ENCODE measurements around the gene SRGAP3.

Gene SRGAP3

GRCh38 chr3:9062570-9062969 is 186.9 kb downstream of the SRGAP3 start:
- Histone ChIP-seq H3K9ac (ENCODE audit: low read length) (no peak overlapping the region), H3K4me3 (ENCODE audit: low read length) (no peak overlapping the region), H3K27me3 (ENCODE audit: control insufficient read depth, insufficient read depth, low read length) (no peaks in the 10 kb centered on the region), H3K9me3 (ENCODE audit: control insufficient read depth, low read length) (no peaks in the 10 kb centered on the region), H3K36me3 (ENCODE audit: control insufficient read depth, insufficient read depth, low read length) (no peaks in the 10 kb centered on the region), H3K4me1 (ENCODE audit: control insufficient read depth, insufficient read depth, low read length) (no peaks in the 10 kb centered on the region)

GRCh38 chr3:9061634-9062033 is 187.8 kb downstream of the SRGAP3 start:
- H3K4me3 ChIP-seq (ENCODE audit: low read length) = no peak overlapping the region
- H3K36me3 ChIP-seq (ENCODE audit: control insufficient read depth, insufficient read depth, low read length) = no peaks in the 10 kb centered on the region
- H3K9me3 ChIP-seq (ENCODE audit: control insufficient read depth, low read length) = no peaks in the 10 kb centered on the region
- H3K27me3 ChIP-seq (ENCODE audit: control insufficient read depth, insufficient read depth, low read length) = no peaks in the 10 kb centered on the region
- no peak overlapping the region for H3K9ac ChIP-seq (ENCODE audit: low read length)
- no peaks in the 10 kb centered on the region for H3K4me1 ChIP-seq (ENCODE audit: control insufficient read depth, insufficient read depth, low read length)

GRCh38 chr3:9059489-9060400 is 189.7 kb downstream of the SRGAP3 start:
- Histone ChIP-seq H3K9me3 (ENCODE audit: control insufficient read depth, low read length) (no peaks in the 10 kb centered on the region), H3K9ac (ENCODE audit: low read length) (no peak overlapping the region), H3K36me3 (ENCODE audit: control insufficient read depth, insufficient read depth, low read length) (no peaks in the 10 kb centered on the region), H3K27me3 (ENCODE audit: control insufficient read depth, insufficient read depth, low read length) (no peaks in the 10 kb centered on the region), H3K4me3 (ENCODE audit: low read length) (no peak overlapping the region), H3K4me1 (ENCODE audit: control insufficient read depth, insufficient read depth, low read length) (no peaks in the 10 kb centered on the region)

GRCh38 chr3:9056581-9056980 is 192.9 kb downstream of the SRGAP3 start:
- no peaks in the 10 kb centered on the region for H3K36me3 ChIP-seq (ENCODE audit: control insufficient read depth, insufficient read depth, low read length)

GRCh38 chr3:9047452-9048346 is 201.7 kb downstream of the SRGAP3 start:
- no peaks in the 10 kb centered on the region for H3K27me3 ChIP-seq (ENCODE audit: control insufficient read depth, insufficient read depth, low read length)
- no peaks in the 10 kb centered on the region for H3K36me3 ChIP-seq (ENCODE audit: control insufficient read depth, insufficient read depth, low read length)
- H3K9me3 ChIP-seq (ENCODE audit: control insufficient read depth, low read length) = no peaks in the 10 kb centered on the region
- no peak overlapping the region for H3K9ac ChIP-seq (ENCODE audit: low read length)
- H3K4me1 ChIP-seq (ENCODE audit: control insufficient read depth, insufficient read depth, low read length) = no peaks in the 10 kb centered on the region
- H3K4me3 ChIP-seq (ENCODE audit: low read length) = no peak overlapping the region

More at GRCh38 chr3:9056581-9056980, 192.9 kb downstream of the SRGAP3 start:
- no peak overlapping the region for H3K9ac ChIP-seq (ENCODE audit: low read length)
- no peaks in the 10 kb centered on the region for H3K9me3 ChIP-seq (ENCODE audit: control insufficient read depth, low read length)
- H3K27me3 ChIP-seq (ENCODE audit: control insufficient read depth, insufficient read depth, low read length) = no peaks in the 10 kb centered on the region
- no peak overlapping the region for H3K4me3 ChIP-seq (ENCODE audit: low read length)
- H3K4me1 ChIP-seq (ENCODE audit: control insufficient read depth, insufficient read depth, low read length) = no peaks in the 10 kb centered on the region

- H3K9me3 ChIP-seq (ENCODE audit: control insufficient read depth, low read length) = no peaks in the 10 kb centered on the region
- no peak overlapping the region for H3K9ac ChIP-seq (ENCODE audit: low read length)
- no peak overlapping the region for H3K4me3 ChIP-seq (ENCODE audit: low read length)
- no peaks in the 10 kb centered on the region for H3K4me1 ChIP-seq (ENCODE audit: control insufficient read depth, insufficient read depth, low read length)
- H3K36me3 ChIP-seq (ENCODE audit: control insufficient read depth, insufficient read depth, low read length) = no peaks in the 10 kb centered on the region
- H3K27me3 ChIP-seq (ENCODE audit: control insufficient read depth, insufficient read depth, low read length) = no peaks in the 10 kb centered on the region
Observed at GRCh38 chr3:9045371-9045770, 204.1 kb downstream of the SRGAP3 start.

GRCh38 chr3:9043063-9043462 is 206.4 kb downstream of the SRGAP3 start:
- no peak overlapping the region for H3K9ac ChIP-seq (ENCODE audit: low read length)
- H3K4me1 ChIP-seq (ENCODE audit: control insufficient read depth, insufficient read depth, low read length) = no peaks in the 10 kb centered on the region
- H3K36me3 ChIP-seq (ENCODE audit: control insufficient read depth, insufficient read depth, low read length) = no peaks in the 10 kb centered on the region
- H3K4me3 ChIP-seq (ENCODE audit: low read length) = no peak overlapping the region
- no peaks in the 10 kb centered on the region for H3K9me3 ChIP-seq (ENCODE audit: control insufficient read depth, low read length)
- no peaks in the 10 kb centered on the region for H3K27me3 ChIP-seq (ENCODE audit: control insufficient read depth, insufficient read depth, low read length)

- H3K4me3 ChIP-seq (ENCODE audit: low read length) = no peak overlapping the region
- H3K36me3 ChIP-seq (ENCODE audit: control insufficient read depth, insufficient read depth, low read length) = no peaks in the 10 kb centered on the region
- no peak overlapping the region for H3K9ac ChIP-seq (ENCODE audit: low read length)
- no peaks in the 10 kb centered on the region for H3K9me3 ChIP-seq (ENCODE audit: control insufficient read depth, low read length)
- H3K4me1 ChIP-seq (ENCODE audit: control insufficient read depth, insufficient read depth, low read length) = peaks cover 11% of the 10 kb centered on the region
- H3K27me3 ChIP-seq (ENCODE audit: control insufficient read depth, insufficient read depth, low read length) = no peaks in the 10 kb centered on the region
Observed at GRCh38 chr3:9041626-9042025, 207.8 kb downstream of the SRGAP3 start.

GRCh38 chr3:9040996-9041395 is 208.4 kb downstream of the SRGAP3 start:
- no peaks in the 10 kb centered on the region for H3K9me3 ChIP-seq (ENCODE audit: control insufficient read depth, low read length)
- H3K4me3 ChIP-seq (ENCODE audit: low read length) = no peak overlapping the region
- H3K9ac ChIP-seq (ENCODE audit: low read length) = no peak overlapping the region
- H3K36me3 ChIP-seq (ENCODE audit: control insufficient read depth, insufficient read depth, low read length) = no peaks in the 10 kb centered on the region
- no peaks in the 10 kb centered on the region for H3K27me3 ChIP-seq (ENCODE audit: control insufficient read depth, insufficient read depth, low read length)
- peaks cover 11% of the 10 kb centered on the region for H3K4me1 ChIP-seq (ENCODE audit: control insufficient read depth, insufficient read depth, low read length)

- Histone ChIP-seq H3K4me1 (ENCODE audit: control insufficient read depth, insufficient read depth, low read length) (peaks cover 11% of the 10 kb centered on the region), H3K27me3 (ENCODE audit: control insufficient read depth, insufficient read depth, low read length) (no peaks in the 10 kb centered on the region), H3K9me3 (ENCODE audit: control insufficient read depth, low read length) (no peaks in the 10 kb centered on the region), H3K36me3 (ENCODE audit: control insufficient read depth, insufficient read depth, low read length) (no peaks in the 10 kb centered on the region), H3K4me3 (ENCODE audit: low read length) (no peak overlapping the region), H3K9ac (ENCODE audit: low read length) (no peak overlapping the region)
Observed at GRCh38 chr3:9037144-9037711, 212.2 kb downstream of the SRGAP3 start.

GRCh38 chr3:9036404-9037131 is 212.9 kb downstream of the SRGAP3 start:
- Histone ChIP-seq H3K4me3 (ENCODE audit: low read length) (no peak overlapping the region), H3K36me3 (ENCODE audit: control insufficient read depth, insufficient read depth, low read length) (no peaks in the 10 kb centered on the region), H3K4me1 (ENCODE audit: control insufficient read depth, insufficient read depth, low read length) (peaks cover 11% of the 10 kb centered on the region), H3K9ac (ENCODE audit: low read length) (no peak overlapping the region), H3K9me3 (ENCODE audit: control insufficient read depth, low read length) (no peaks in the 10 kb centered on the region), H3K27me3 (ENCODE audit: control insufficient read depth, insufficient read depth, low read length) (no peaks in the 10 kb centered on the region)

Data from mucosa of stomach (tissue), 1 donor.